Activated T-helper 1 cell treated with anti-CD3 and anti-CD28 coated beads, Interleukin-12 subunit alpha, Interleukin-12 subunit beta, Interleukin-2, Interleukin-4 antibody, amounts not matched to agents 30 ng/mL and 10 ng/mL and 1 ng/mL, durations not matched to agents 14 hours and 24 hours and 36 hours (primary cell): Measurements from ENCODE around the gene AIM2. TPM values are rescaled to one million over a fixed set of nuclear protein-coding genes. Genes with fewer than 3 reads are reported as not detected.

Experiments used
- DNase-seq: peaks from one replicate; pipeline ENCODE4 v3.0.0; 2021; ENCODE audit warnings: low spot score
- H3K27ac Mint-ChIP-seq: one replicate; pipeline ENCODE4 v1.8.0; 2021; ENCODE audit warnings: mild to moderate bottlenecking, mixed read lengths
- H3K27me3 Mint-ChIP-seq: one replicate; pipeline ENCODE4 v1.8.0; 2022; ENCODE audit warnings: mild to moderate bottlenecking, moderate library complexity, mixed read lengths; ENCODE audit not compliant: insufficient read depth
- H3K36me3 Mint-ChIP-seq: one replicate; pipeline ENCODE4 v1.8.0; 2021; ENCODE audit warnings: low read depth, mixed read lengths
- H3K4me1 Mint-ChIP-seq: one replicate; pipeline ENCODE4 v1.8.0; 2021; ENCODE audit warnings: low read depth, mixed read lengths
- H3K4me3 Mint-ChIP-seq: one replicate; pipeline ENCODE4 v1.8.0; 2021; ENCODE audit warnings: mild to moderate bottlenecking, moderate library complexity, mixed read lengths
- H3K9me3 Mint-ChIP-seq: one replicate; pipeline ENCODE4 v1.8.0; 2021; ENCODE audit warnings: mixed read lengths
- intact Hi-C: fragments of 100-400 bp; cut with micrococcal nuclease; formaldehyde crosslinking; loops from one replicate; pipeline ENCODE4 v1.15.1; 2024
- total RNA-seq: library from RNA; stranded (reverse); gene quantifications from 2 replicates; pipeline ENCODE4 v1.2.3, GENCODE V29; 2022

The AIM2 gene
- total RNA-seq, 1 donor from 2014 or later = 49.0 TPM

GRCh38 chr1:159090286-159091179 is 14.0 kb upstream of the AIM2 start:
- peaks cover 54% of the 10 kb centered on the region for H3K4me1 Mint-ChIP-seq
- H3K36me3 Mint-ChIP-seq = no peaks in the 10 kb centered on the region
- H3K27me3 Mint-ChIP-seq = peaks cover under 1% of the 10 kb centered on the region
- H3K4me3 Mint-ChIP-seq = no peak overlapping the region
- H3K9me3 Mint-ChIP-seq = no peaks in the 10 kb centered on the region
- intact Hi-C loops = no loop called here
- no peak overlapping the region for H3K27ac Mint-ChIP-seq
- no peak for DNase-seq

- no peak for DNase-seq
- H3K27me3 Mint-ChIP-seq = no peaks in the 10 kb centered on the region
- no peaks in the 10 kb centered on the region for H3K9me3 Mint-ChIP-seq
- peaks cover 54% of the 10 kb centered on the region for H3K4me1 Mint-ChIP-seq
- H3K36me3 Mint-ChIP-seq = no peaks in the 10 kb centered on the region
- H3K4me3 Mint-ChIP-seq = no peak overlapping the region
- peak overlapping the region; percentile 54 for H3K27ac Mint-ChIP-seq
- intact Hi-C loops = loop anchor here (1.0 kb wide), 2 partner anchors 12 to 43 kb away; no protein-coding TSS in a partner anchor
Measured at GRCh38 chr1:159089184-159089791, 12.7 kb upstream of the AIM2 start.

GRCh38 chr1:159088546-159089183 is 12.1 kb upstream of the AIM2 start:
- Mint-ChIP-seq H3K36me3 (no peaks in the 10 kb centered on the region), H3K27ac (peak overlapping the region; percentile 83), H3K27me3 (no peaks in the 10 kb centered on the region), H3K4me1 (peaks cover 54% of the 10 kb centered on the region), H3K9me3 (no peaks in the 10 kb centered on the region), H3K4me3 (peak overlapping the region; percentile 31)
- no peak for DNase-seq
- intact Hi-C loops = loop anchor here (1.0 kb wide), 2 partner anchors 11 to 42 kb away; no protein-coding TSS in a partner anchor

- Mint-ChIP-seq H3K27ac (peak overlapping the region; percentile 83), H3K36me3 (no peaks in the 10 kb centered on the region), H3K4me3 (no peak overlapping the region), H3K9me3 (no peaks in the 10 kb centered on the region), H3K27me3 (no peaks in the 10 kb centered on the region), H3K4me1 (peaks cover 54% of the 10 kb centered on the region)
- intact Hi-C loops = no loop called here
- no peak for DNase-seq
Measured at GRCh38 chr1:159088050-159088449, 11.5 kb upstream of the AIM2 start.

- no peak for DNase-seq
- H3K27ac Mint-ChIP-seq = no peak overlapping the region
- H3K36me3 Mint-ChIP-seq = no peaks in the 10 kb centered on the region
- no peak overlapping the region for H3K4me3 Mint-ChIP-seq
- peaks cover 29% of the 10 kb centered on the region for H3K4me1 Mint-ChIP-seq
- no peaks in the 10 kb centered on the region for H3K27me3 Mint-ChIP-seq
- no peaks in the 10 kb centered on the region for H3K9me3 Mint-ChIP-seq
- intact Hi-C loops = no loop called here
Measured at GRCh38 chr1:159084867-159085266, 8.3 kb upstream of the AIM2 start.

GRCh38 chr1:159084152-159084551 is 7.6 kb upstream of the AIM2 start:
- Mint-ChIP-seq H3K4me3 (no peak overlapping the region), H3K27me3 (no peaks in the 10 kb centered on the region), H3K27ac (no peak overlapping the region), H3K36me3 (peaks cover 1% of the 10 kb centered on the region), H3K9me3 (no peaks in the 10 kb centered on the region), H3K4me1 (peaks cover 29% of the 10 kb centered on the region)
- intact Hi-C loops = no loop called here
- DNase-seq = no peak

GRCh38 chr1:159083013-159083412 is 6.4 kb upstream of the AIM2 start:
- Mint-ChIP-seq H3K9me3 (no peaks in the 10 kb centered on the region), H3K4me1 (peaks cover 28% of the 10 kb centered on the region), H3K36me3 (peaks cover 1% of the 10 kb centered on the region), H3K27me3 (no peaks in the 10 kb centered on the region), H3K27ac (no peak overlapping the region), H3K4me3 (no peak overlapping the region)
- DNase-seq = no peak
- intact Hi-C loops = no loop called here

- no peak for DNase-seq
- H3K27me3 Mint-ChIP-seq = no peaks in the 10 kb centered on the region
- intact Hi-C loops = no loop called here
- H3K9me3 Mint-ChIP-seq = no peaks in the 10 kb centered on the region
- H3K4me1 Mint-ChIP-seq = peaks cover 33% of the 10 kb centered on the region
- H3K27ac Mint-ChIP-seq = no peak overlapping the region
- H3K4me3 Mint-ChIP-seq = no peak overlapping the region
- H3K36me3 Mint-ChIP-seq = peaks cover 4% of the 10 kb centered on the region
Measured at GRCh38 chr1:159081626-159082025, 5.1 kb upstream of the AIM2 start.

GRCh38 chr1:159079525-159079924 is 3.0 kb upstream of the AIM2 start:
- H3K9me3 Mint-ChIP-seq = no peaks in the 10 kb centered on the region
- no peak overlapping the region for H3K4me3 Mint-ChIP-seq
- H3K27ac Mint-ChIP-seq = no peak overlapping the region
- peaks cover 45% of the 10 kb centered on the region for H3K4me1 Mint-ChIP-seq
- intact Hi-C loops = loop anchor here (5.0 to 10.0 kb wide), 5 partner anchors 365 to 1942 kb away; partner anchors contain the start of genes DUSP23 and ETV3
- DNase-seq = no peak
- H3K36me3 Mint-ChIP-seq = peaks cover 4% of the 10 kb centered on the region
- H3K27me3 Mint-ChIP-seq = no peaks in the 10 kb centered on the region

- peaks cover 61% of the 10 kb centered on the region for H3K4me1 Mint-ChIP-seq
- intact Hi-C loops = loop anchor here (1.0 to 10.0 kb wide), 13 partner anchors 12 to 1940 kb away; partner anchors contain the start of genes DUSP23, ETV3 and IFI16
- peak overlapping the region; percentile 91 for H3K4me3 Mint-ChIP-seq
- no peaks in the 10 kb centered on the region for H3K9me3 Mint-ChIP-seq
- H3K36me3 Mint-ChIP-seq = peaks cover 11% of the 10 kb centered on the region
- peak overlapping the region; percentile 97 for H3K27ac Mint-ChIP-seq
- H3K27me3 Mint-ChIP-seq = no peaks in the 10 kb centered on the region
- peak; percentile 96 for DNase-seq
Measured at GRCh38 chr1:159077120-159077961, 775 bp upstream of the AIM2 start.

- Mint-ChIP-seq H3K27ac (peak overlapping the region; percentile 37), H3K27me3 (no peaks in the 10 kb centered on the region), H3K4me1 (peaks cover 70% of the 10 kb centered on the region), H3K36me3 (peaks cover 25% of the 10 kb centered on the region), H3K4me3 (peak overlapping the region; percentile 12), H3K9me3 (no peaks in the 10 kb centered on the region)
- intact Hi-C loops = loop anchor here (1.0 to 10.0 kb wide), 5 partner anchors 74 to 869 kb away; no protein-coding TSS in a partner anchor
- no peak for DNase-seq
Measured at GRCh38 chr1:159071970-159072582, 4.5 kb downstream of the AIM2 start.

- Mint-ChIP-seq H3K4me3 (no peak overlapping the region), H3K4me1 (peaks cover 51% of the 10 kb centered on the region), H3K27me3 (no peaks in the 10 kb centered on the region), H3K36me3 (peaks cover 42% of the 10 kb centered on the region), H3K9me3 (no peaks in the 10 kb centered on the region), H3K27ac (no peak overlapping the region)
- intact Hi-C loops = loop anchor here (1.0 kb wide), 1 partner anchor 7 kb away; the partner anchor contains the start of gene AIM2
- no peak for DNase-seq
Measured at GRCh38 chr1:159068886-159069285, 7.7 kb downstream of the AIM2 start.
